Choroid plexus epithelial cell (primary cell): ENCODE data around the gene INTS7.

ENCODE experiments used
- DNase-seq: peaks from one replicate; pipeline ENCODE4 v3.0.0-alpha.2; 2010; ENCODE audit warnings: low read depth
- H3K4me3 ChIP-seq: 2 replicates; pipeline ENCODE4 v1.5.1; 2011; ENCODE audit warnings: low read depth, mild to moderate bottlenecking, control low read depth, low read length, moderate library complexity
- CTCF ChIP-seq: conservative IDR thresholded peaks from 2 replicates; pipeline ENCODE4 v1.5.1; 2011; ENCODE audit warnings: low read depth, mild to moderate bottlenecking, control low read depth, inconsistent platforms, low read length, moderate library complexity

Gene INTS7

GRCh38 chr1:211978596-211978995 lies 56.8 kb downstream of the INTS7 start:
- no peak for DNase-seq
- no peak overlapping the region for H3K4me3 ChIP-seq
- TF ChIP-seq CTCF, result no peak

- TF ChIP-seq CTCF, result no peak
- DNase-seq, result peak; percentile 47
- no peak overlapping the region for H3K4me3 ChIP-seq
Observed at GRCh38 chr1:211975152-211975941, 60.0 kb downstream of the INTS7 start.

- no peak overlapping the region for H3K4me3 ChIP-seq
- DNase-seq, result no peak
- TF ChIP-seq CTCF, result no peak
Observed at GRCh38 chr1:211973541-211973940, 61.8 kb downstream of the INTS7 start.

GRCh38 chr1:211968200-211968834 lies 67.0 kb downstream of the INTS7 start:
- TF ChIP-seq CTCF, result no peak
- DNase-seq, result no peak
- H3K4me3 ChIP-seq, result no peak overlapping the region

- peak; percentile 33 for DNase-seq
- no peak overlapping the region for H3K4me3 ChIP-seq
- TF ChIP-seq CTCF, result no peak
Observed at GRCh38 chr1:211967704-211968103, 67.7 kb downstream of the INTS7 start.

GRCh38 chr1:211965108-211965805 lies 70.1 kb downstream of the INTS7 start:
- TF ChIP-seq CTCF, result no peak
- no peak overlapping the region for H3K4me3 ChIP-seq
- no peak for DNase-seq

- no peak for TF ChIP-seq CTCF
Observed at GRCh38 chr1:211959680-211960079, 75.7 kb downstream of the INTS7 start.

More at GRCh38 chr1:211959680-211960079, 75.7 kb downstream of the INTS7 start:
- no peak for DNase-seq
- no peak overlapping the region for H3K4me3 ChIP-seq
